Measurements from ENCODE around the gene SLAMF6.

GRCh38 chr1:160519642-160520435 is 3.2 kb downstream of the SLAMF6 start:
- no peak for TF ChIP-seq CTCF (IDR thresholded peaks at IDR 0.05)
- no peak for TF ChIP-seq POLR2A (IDR thresholded peaks at IDR 0.05)

Data from lower leg skin (tissue), 3 donors.